GM12872 (cell line): Measurements from ENCODE around the gene EID3.

Source experiments
- TF ChIP-seq, protein P1 (sequence below): IDR thresholded peaks from 3 replicates; pipeline ENCODE4 v1.5.1; 2011; ENCODE audit warnings: low read depth, mild to moderate bottlenecking, low read length, moderate library complexity; ENCODE audit not compliant: insufficient read depth

The EID3 gene

GRCh38 chr12:104282109-104282508 is 21.4 kb upstream of the EID3 start:
- TF ChIP-seq, protein P1, sequence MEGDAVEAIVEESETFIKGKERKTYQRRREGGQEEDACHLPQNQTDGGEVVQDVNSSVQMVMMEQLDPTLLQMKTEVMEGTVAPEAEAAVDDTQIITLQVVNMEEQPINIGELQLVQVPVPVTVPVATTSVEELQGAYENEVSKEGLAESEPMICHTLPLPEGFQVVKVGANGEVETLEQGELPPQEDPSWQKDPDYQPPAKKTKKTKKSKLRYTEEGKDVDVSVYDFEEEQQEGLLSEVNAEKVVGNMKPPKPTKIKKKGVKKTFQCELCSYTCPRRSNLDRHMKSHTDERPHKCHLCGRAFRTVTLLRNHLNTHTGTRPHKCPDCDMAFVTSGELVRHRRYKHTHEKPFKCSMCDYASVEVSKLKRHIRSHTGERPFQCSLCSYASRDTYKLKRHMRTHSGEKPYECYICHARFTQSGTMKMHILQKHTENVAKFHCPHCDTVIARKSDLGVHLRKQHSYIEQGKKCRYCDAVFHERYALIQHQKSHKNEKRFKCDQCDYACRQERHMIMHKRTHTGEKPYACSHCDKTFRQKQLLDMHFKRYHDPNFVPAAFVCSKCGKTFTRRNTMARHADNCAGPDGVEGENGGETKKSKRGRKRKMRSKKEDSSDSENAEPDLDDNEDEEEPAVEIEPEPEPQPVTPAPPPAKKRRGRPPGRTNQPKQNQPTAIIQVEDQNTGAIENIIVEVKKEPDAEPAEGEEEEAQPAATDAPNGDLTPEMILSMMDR: no peak

DNA sequence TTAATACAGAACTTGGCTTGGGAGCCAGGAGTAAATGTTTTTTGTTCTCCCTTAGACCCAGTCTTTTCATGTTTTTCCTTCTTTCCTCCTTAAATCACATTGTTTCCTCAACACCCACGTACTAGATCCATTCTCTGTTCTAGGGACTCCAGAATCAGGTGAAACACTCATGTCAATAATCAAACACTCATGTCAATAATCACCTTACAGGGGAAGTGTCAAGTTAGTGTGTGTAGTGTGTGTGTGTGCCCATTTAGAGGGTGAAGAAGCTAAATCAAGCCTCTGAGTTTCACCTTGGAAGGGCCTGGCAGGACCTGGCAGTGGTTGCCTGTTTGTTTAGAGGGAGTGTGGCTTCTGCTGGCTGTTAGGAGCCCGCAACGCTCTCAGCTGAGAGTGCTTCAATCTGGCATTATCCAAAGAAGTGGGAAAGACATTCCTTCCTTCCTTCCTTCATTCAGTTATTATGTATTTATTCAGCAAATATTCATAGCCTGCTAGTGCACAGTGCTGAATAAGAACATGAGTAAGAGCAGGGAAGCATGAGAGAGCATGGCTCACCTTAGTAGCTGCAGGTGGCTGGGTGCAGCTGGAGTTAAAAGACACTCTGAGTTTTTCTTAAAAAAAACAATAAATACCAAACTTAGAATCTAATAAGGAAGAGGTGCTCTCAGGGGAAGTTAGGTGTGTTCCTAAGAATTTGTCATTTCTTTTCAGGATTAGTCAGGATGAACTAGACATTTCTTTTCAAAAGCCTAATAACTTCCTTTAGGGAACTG is 17.6 kb upstream of the EID3 start:
- TF ChIP-seq, protein P1: no peak

- TF ChIP-seq, protein P1: no peak
These were observed 16.7 kb upstream of the EID3 start for GRCh38 chr12:104286516-104287482.

DNA sequence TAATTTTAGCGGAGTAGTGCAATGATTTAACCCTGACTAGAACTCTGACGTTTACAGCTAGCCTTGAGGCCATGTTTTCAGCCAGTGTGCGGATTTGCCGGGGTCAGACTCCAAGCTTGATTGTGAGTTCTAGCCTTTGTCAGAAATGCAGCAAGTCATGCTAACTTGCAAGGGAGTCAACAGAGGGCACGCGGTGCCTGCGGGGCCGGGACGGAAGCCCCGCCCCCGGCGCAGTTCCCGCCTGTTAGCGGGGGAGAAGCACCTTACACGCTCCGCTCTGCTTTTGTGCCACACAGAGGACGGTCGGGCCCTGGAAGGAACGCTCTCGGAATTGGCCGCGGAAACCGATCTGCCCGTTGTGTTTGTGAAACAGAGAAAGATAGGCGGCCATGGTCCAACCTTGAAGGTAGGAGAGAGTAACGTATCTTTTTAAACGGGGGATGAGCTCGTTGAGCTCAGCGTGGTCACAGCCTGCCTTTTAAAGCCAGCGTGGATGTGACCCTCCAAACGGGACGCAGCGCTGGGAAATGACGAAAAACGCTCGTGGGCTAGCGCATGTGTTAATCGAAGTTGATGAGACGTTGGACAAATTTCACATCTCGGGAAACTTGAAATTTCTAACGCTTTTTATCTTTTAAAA is 14.8 kb upstream of the EID3 start:
- TF ChIP-seq, protein P1: no peak

DNA sequence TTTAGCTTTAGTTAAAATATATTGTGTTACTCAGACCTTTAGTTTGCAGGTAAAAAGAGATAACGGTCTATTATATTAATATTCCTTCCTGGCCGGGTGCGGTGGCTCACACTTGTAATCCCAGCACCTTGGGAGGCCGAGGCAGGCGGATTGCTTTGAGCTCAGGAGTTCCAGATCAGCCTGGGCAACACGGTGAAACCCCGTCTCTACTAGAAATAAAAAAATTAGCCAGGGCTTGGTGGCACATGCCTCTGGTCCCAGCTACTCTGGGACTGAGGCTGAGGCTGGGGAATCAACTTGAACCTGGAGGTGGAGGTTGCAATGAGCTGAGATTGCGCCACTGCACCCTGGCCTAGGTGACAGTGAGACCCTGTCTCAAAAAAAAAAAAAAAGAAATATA is 13.2 kb upstream of the EID3 start:
- TF ChIP-seq, protein P1: no peak

GRCh38 chr12:104290855-104291254 is 12.7 kb upstream of the EID3 start:
- TF ChIP-seq, protein P1: no peak

- TF ChIP-seq, protein P1: no peak
These were observed 11.5 kb upstream of the EID3 start for GRCh38 chr12:104291867-104292524.
